Hepatocyte (in vitro differentiated cells): Measurements from ENCODE around the gene SRBD1. TPM values are rescaled to one million over a fixed set of nuclear protein-coding genes. Genes with fewer than 3 reads are reported as not detected.
A peak's percentile ranks its signal among the peaks of the same experiment; 100 is the strongest.
"Not testable (repeated sequence)": the region's sequence is repeated elsewhere in the genome, so short reads cannot be mapped to it uniquely, and the experiment has no call there.

Source experiments
- DNase-seq: peaks from one replicate; pipeline ENCODE4 v3.0.0-alpha.2; 2016; ENCODE audit warnings: low spot score
- H2AFZ ChIP-seq: fragments of 200-600 bp; sonication (generic); 2 replicates; pipeline ENCODE4 v1.6.0; 2016; ENCODE audit warnings: antibody characterized with exemption, mild to moderate bottlenecking
- H3K27ac ChIP-seq: fragments of 200-600 bp; sonication (generic); 2 replicates; pipeline ENCODE4 v1.5.1; 2016; ENCODE audit warnings: mild to moderate bottlenecking
- H3K27me3 ChIP-seq: fragments of 200-600 bp; sonication (generic); 2 replicates; pipeline ENCODE4 v1.6.1; 2016
- H3K36me3 ChIP-seq: fragments of 200-600 bp; sonication (generic); replicated peaks from 2 replicates; pipeline ENCODE4 v1.5.1; 2016; ENCODE audit warnings: low read depth; ENCODE audit not compliant: insufficient read depth
- H3K4me1 ChIP-seq: fragments of 200-600 bp; sonication (generic); 2 replicates; pipeline ENCODE4 v1.5.1; 2016; ENCODE audit warnings: mild to moderate bottlenecking, moderate library complexity; ENCODE audit not compliant: insufficient read depth
- H3K4me2 ChIP-seq: fragments of 200-600 bp; sonication (generic); 2 replicates; pipeline ENCODE4 v1.6.0; 2016
- H3K4me3 ChIP-seq: fragments of 200-600 bp; sonication (generic); 2 replicates; pipeline ENCODE4 v1.5.1; 2016; ENCODE audit warnings: mild to moderate bottlenecking
- H3K79me2 ChIP-seq: fragments of 200-600 bp; sonication (generic); 2 replicates; pipeline ENCODE4 v1.6.0; 2017; ENCODE audit warnings: mild to moderate bottlenecking
- H3K9me2 ChIP-seq: fragments of 200-600 bp; sonication (generic); replicated peaks from 2 replicates; pipeline ENCODE4 v1.6.0; 2017; ENCODE audit warnings: mild to moderate bottlenecking; ENCODE audit not compliant: insufficient read depth
- H3K9me3 ChIP-seq: fragments of 200-600 bp; sonication (generic); 2 replicates; pipeline ENCODE4 v1.5.1; 2016; ENCODE audit warnings: low read depth, mild to moderate bottlenecking
- H4K20me1 ChIP-seq: fragments of 200-600 bp; sonication (generic); 2 replicates; pipeline ENCODE4 v1.6.0; 2016; ENCODE audit warnings: mild to moderate bottlenecking; ENCODE audit not compliant: insufficient read depth, poor library complexity, severe bottlenecking
- EZH2 ChIP-seq: fragments of 200-600 bp; sonication (generic); IDR thresholded peaks from 2 replicates; pipeline ENCODE4 v1.6.1; 2016; ENCODE audit warnings: antibody characterized with exemption, mild to moderate bottlenecking, borderline replicate concordance
- EZH2phosphoT487 ChIP-seq: fragments of 200-600 bp; sonication (generic); IDR thresholded peaks from one replicate; pipeline ENCODE4 v1.6.1; 2018; ENCODE audit warnings: antibody characterized with exemption, mild to moderate bottlenecking, low read depth, moderate library complexity; ENCODE audit not compliant: unreplicated experiment, severe bottlenecking
- WGBS: methylation state at CpG from one replicate; pipeline ENCODE4 v1.1.6; 2016; ENCODE audit warnings: low lambda C conversion rate; ENCODE audit errors: missing lambda C conversion rate; 5-methylcytosine and 5-hydroxymethylcytosine counted together
- polyA plus RNA-seq: library from polyadenylated mRNA; unstranded; fragments of >200 nt; fragmentation: Nextera tagmentation; extraction: Ambion mirVana; gene quantifications from 2 replicates; pipeline ENCODE4 v1.2.1, GENCODE V29; 2016
- total RNA-seq: library from RNA; depleted of rRNA; stranded (reverse); fragments of >200 nt; gene quantifications from 2 replicates; pipeline ENCODE4 v1.2.3, GENCODE V29; 2014
- TF ChIP-seq, protein P1 (sequence below): fragments of 200-600 bp; sonication (generic); IDR thresholded peaks from 2 replicates; pipeline ENCODE4 v1.5.1; 2016; ENCODE audit warnings: antibody characterized with exemption, mild to moderate bottlenecking; ENCODE audit not compliant: poor library complexity

Gene SRBD1
- total and polyA plus RNA-seq, 2 experiments from 2014 or later = 6.7 to 16.6 TPM

DNA sequence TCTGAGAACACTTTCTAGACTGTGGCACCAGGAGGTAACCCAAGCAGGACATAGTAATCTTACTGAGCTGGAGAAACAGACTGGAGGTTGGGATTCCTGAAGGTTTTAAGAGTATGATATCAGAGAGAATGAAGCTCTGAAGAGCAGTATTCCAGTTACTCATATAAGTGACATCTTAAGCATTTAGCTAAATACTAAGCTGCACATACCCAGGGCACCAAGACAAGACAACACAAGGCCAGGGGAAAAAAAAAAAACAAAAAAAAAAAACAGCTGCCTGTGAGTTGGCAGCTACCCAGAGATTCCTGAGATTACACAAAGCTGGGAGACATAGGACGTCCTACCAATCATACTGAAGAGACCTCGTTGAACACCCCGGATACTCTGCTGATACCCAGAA, 175.8 kb downstream of the SRBD1 start:
- DNase-seq = peak; percentile 3
- Histone ChIP-seq H3K9me2 (no peaks in the 10 kb centered on the region), H3K27me3 (no peaks in the 10 kb centered on the region), H3K9me3 (no peaks in the 10 kb centered on the region), H2AFZ (no peak overlapping the region), H3K36me3 (no peaks in the 10 kb centered on the region), H3K4me2 (no peak overlapping the region), H3K79me2 (no peaks in the 10 kb centered on the region), H4K20me1 (no peaks in the 10 kb centered on the region), H3K4me1 (no peaks in the 10 kb centered on the region), H3K27ac (no peak overlapping the region), H3K4me3 (no peak overlapping the region)
- TF ChIP-seq, protein P1, sequence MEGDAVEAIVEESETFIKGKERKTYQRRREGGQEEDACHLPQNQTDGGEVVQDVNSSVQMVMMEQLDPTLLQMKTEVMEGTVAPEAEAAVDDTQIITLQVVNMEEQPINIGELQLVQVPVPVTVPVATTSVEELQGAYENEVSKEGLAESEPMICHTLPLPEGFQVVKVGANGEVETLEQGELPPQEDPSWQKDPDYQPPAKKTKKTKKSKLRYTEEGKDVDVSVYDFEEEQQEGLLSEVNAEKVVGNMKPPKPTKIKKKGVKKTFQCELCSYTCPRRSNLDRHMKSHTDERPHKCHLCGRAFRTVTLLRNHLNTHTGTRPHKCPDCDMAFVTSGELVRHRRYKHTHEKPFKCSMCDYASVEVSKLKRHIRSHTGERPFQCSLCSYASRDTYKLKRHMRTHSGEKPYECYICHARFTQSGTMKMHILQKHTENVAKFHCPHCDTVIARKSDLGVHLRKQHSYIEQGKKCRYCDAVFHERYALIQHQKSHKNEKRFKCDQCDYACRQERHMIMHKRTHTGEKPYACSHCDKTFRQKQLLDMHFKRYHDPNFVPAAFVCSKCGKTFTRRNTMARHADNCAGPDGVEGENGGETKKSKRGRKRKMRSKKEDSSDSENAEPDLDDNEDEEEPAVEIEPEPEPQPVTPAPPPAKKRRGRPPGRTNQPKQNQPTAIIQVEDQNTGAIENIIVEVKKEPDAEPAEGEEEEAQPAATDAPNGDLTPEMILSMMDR = no peak
- TF ChIP-seq EZH2 (no peak), EZH2phosphoT487 (no peak)
- WGBS = 89% methylated on average over 3 of the region's 3 CpGs

DNA sequence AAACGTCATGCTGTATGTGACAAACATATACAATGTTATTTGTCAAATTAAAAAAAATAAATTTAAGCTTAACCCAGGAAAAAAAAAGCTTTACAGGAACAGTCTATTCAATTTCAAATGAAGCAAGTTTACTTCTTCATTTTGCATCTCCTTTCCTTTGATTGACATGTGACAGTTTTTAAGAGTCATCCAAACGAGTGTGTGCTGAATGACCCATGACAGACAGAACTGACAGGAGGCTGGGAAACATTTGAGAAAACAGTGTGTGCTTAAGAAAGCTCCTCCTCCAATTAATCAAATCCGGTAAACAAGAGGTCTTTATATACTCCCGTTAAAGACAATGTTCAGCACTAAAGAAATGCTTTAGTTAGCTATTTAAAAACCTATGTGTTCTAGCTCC, 177.7 kb downstream of the SRBD1 start:
- H3K9me3 ChIP-seq = no peaks in the 10 kb centered on the region
- no peak overlapping the region for H3K27ac ChIP-seq
- DNase-seq = no peak
- no peaks in the 10 kb centered on the region for H4K20me1 ChIP-seq
- WGBS = 52% methylated on average over 4 of the region's 4 CpGs
- H3K4me2 ChIP-seq = no peak overlapping the region
- H3K36me3 ChIP-seq = no peaks in the 10 kb centered on the region
- H3K79me2 ChIP-seq = no peaks in the 10 kb centered on the region
- H3K9me2 ChIP-seq = no peaks in the 10 kb centered on the region
- H2AFZ ChIP-seq = no peak overlapping the region
- no peaks in the 10 kb centered on the region for H3K4me1 ChIP-seq
- TF ChIP-seq, protein P1 = no peak
- TF ChIP-seq EZH2 = no peak
- no peak for TF ChIP-seq EZH2phosphoT487
- H3K27me3 ChIP-seq = no peaks in the 10 kb centered on the region
- H3K4me3 ChIP-seq = no peak overlapping the region

DNA sequence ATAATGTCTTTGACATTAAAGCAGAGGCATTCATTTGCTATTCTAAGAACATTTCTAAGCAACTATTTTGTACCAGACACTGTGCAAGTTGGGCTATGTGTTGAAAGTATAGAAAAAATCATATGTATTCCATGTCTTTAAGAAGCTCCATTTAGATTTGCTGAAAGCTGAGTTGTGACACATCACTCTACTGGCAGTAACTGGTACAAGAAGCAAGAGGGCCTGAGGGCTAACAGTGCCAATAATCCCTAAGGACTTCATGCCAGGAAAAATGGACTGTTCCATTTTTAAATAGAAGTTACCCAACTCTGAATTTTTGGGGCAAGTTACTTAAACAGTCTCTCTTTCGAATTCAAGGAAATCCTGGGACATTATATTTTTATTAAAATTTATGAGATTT, 178.7 kb downstream of the SRBD1 start:
- Histone ChIP-seq H4K20me1 (no peaks in the 10 kb centered on the region), H3K4me3 (no peak overlapping the region), H3K9me2 (no peaks in the 10 kb centered on the region), H3K4me2 (no peak overlapping the region), H3K79me2 (no peaks in the 10 kb centered on the region), H3K36me3 (no peaks in the 10 kb centered on the region), H3K27ac (no peak overlapping the region), H2AFZ (no peak overlapping the region), H3K27me3 (no peaks in the 10 kb centered on the region), H3K4me1 (no peaks in the 10 kb centered on the region), H3K9me3 (no peaks in the 10 kb centered on the region)
- TF ChIP-seq, protein P1 = no peak
- TF ChIP-seq EZH2phosphoT487 (no peak), EZH2 (no peak)
- no peak for DNase-seq
- WGBS = 100% methylated on average over 1 of the region's 1 CpG

DNA sequence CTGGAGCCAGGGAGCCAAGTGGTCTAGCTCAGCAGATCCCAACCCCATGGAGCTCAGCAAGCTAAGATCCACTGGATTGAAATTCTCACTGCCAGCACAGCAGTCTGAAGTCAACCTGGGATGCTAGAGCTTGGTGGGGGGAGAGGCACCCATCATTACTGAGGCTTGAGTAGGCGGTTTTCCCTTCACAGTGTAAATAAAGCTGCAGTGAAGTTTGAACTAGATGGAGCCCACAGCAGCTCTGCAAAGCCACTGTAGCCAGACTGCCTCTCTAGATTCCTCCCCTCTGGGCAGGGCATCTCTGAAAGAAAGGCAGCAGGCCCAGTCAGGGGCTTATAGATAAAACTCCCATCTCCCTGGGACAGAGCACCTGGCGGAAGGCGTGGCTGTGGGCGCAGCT, 185.0 kb downstream of the SRBD1 start:
- H2AFZ ChIP-seq, H3K36me3 ChIP-seq, H3K27me3 ChIP-seq, H3K9me3 ChIP-seq, H3K4me2 ChIP-seq, H3K79me2 ChIP-seq, H3K27ac ChIP-seq, H3K9me2 ChIP-seq, DNase-seq, H4K20me1 ChIP-seq, H3K4me1 ChIP-seq, H3K4me3 ChIP-seq: not testable (repeated sequence)
- WGBS = 91% methylated on average over 4 of the region's 4 CpGs
